Measurements from ENCODE around the gene ABRACL.

The ABRACL gene

GRCh38 chr6:139058029-139058428 is 29.5 kb downstream of the ABRACL start:
- no peak for DNase-seq

- DNase-seq, result no peak
These were observed 31.8 kb downstream of the ABRACL start for GRCh38 chr6:139060332-139060731.

- DNase-seq, result no peak
These were observed 34.5 kb downstream of the ABRACL start for GRCh38 chr6:139062932-139063646.

- DNase-seq, result no peak
These were observed 36.6 kb downstream of the ABRACL start for GRCh38 chr6:139064981-139065665.

GRCh38 chr6:139066080-139066479 is 37.5 kb downstream of the ABRACL start:
- no peak for DNase-seq

GRCh38 chr6:139068846-139069245 is 40.3 kb downstream of the ABRACL start:
- no peak for DNase-seq

- DNase-seq, result no peak
These were observed 44.6 kb downstream of the ABRACL start for GRCh38 chr6:139073118-139073517.

GRCh38 chr6:139079018-139079417 is 50.5 kb downstream of the ABRACL start:
- no peak for DNase-seq

- DNase-seq, result no peak
These were observed 51.8 kb downstream of the ABRACL start for GRCh38 chr6:139080255-139080920.

- no peak for DNase-seq
These were observed 52.9 kb downstream of the ABRACL start for GRCh38 chr6:139081471-139081870.

- no peak for DNase-seq
These were observed 53.8 kb downstream of the ABRACL start for GRCh38 chr6:139082370-139082769.

GRCh38 chr6:139091826-139092225 is 63.3 kb downstream of the ABRACL start:
- DNase-seq, result no peak

Data from 8988T (cell line).